Measurements from ENCODE around the gene FAM110A.

- TF ChIP-seq POLR2AphosphoS5 (IDR thresholded peaks at IDR 0.05; ENCODE audit: low read depth, low read length) (no peak), CTCF (IDR thresholded peaks at IDR 0.05; ENCODE audit: control extremely low read depth in 1 of 3, insufficient read depth in 1 of 3, low read depth in 1 of 3, low read length in 3 of 3) (no peak), KDM1A (IDR thresholded peaks at IDR 0.05; ENCODE audit: borderline replicate concordance, low read length) (no peak)
Observed at GRCh38 chr20:825710-826421, 7.6 kb upstream of the FAM110A start.
